HG02870 (cell line): Measurements from ENCODE around the gene CEP70.
"Not testable (repeated sequence)": the region's sequence is repeated elsewhere in the genome, so short reads cannot be mapped to it uniquely, and the experiment has no call there.

ENCODE experiments used
- ATAC-seq: cut with Tn5 transposase; IDR thresholded peaks from one replicate; pipeline ENCODE4 v1.9.1; 2021; ENCODE audit warnings: mild to moderate bottlenecking, moderate library complexity; ENCODE audit not compliant: unreplicated experiment

Gene CEP70

GRCh38 chr3:138513090-138513843 lies 80.8 kb downstream of the CEP70 start:
- peak; percentile 94 for ATAC-seq

- ATAC-seq: no peak
Measured at GRCh38 chr3:138511945-138512344, 82.1 kb downstream of the CEP70 start.

- ATAC-seq: no peak
Measured at GRCh38 chr3:138509586-138509985, 84.5 kb downstream of the CEP70 start.

- no peak for ATAC-seq
Measured at GRCh38 chr3:138507524-138507923, 86.5 kb downstream of the CEP70 start.

GRCh38 chr3:138498991-138499390 lies 95.1 kb downstream of the CEP70 start:
- ATAC-seq: no peak

GRCh38 chr3:138497851-138498250 lies 96.2 kb downstream of the CEP70 start:
- no peak for ATAC-seq

- no peak for ATAC-seq
Measured at GRCh38 chr3:138497021-138497420, 97.0 kb downstream of the CEP70 start.

- no peak for ATAC-seq
Measured at GRCh38 chr3:138496436-138496835, 97.6 kb downstream of the CEP70 start.

GRCh38 chr3:138495638-138496037 lies 98.4 kb downstream of the CEP70 start:
- ATAC-seq: not testable (repeated sequence)

- no peak for ATAC-seq
Measured at GRCh38 chr3:138494607-138494929, 99.5 kb downstream of the CEP70 start.

GRCh38 chr3:138493804-138494606 lies 100.1 kb downstream of the CEP70 start:
- ATAC-seq: no peak

GRCh38 chr3:138492980-138493675 lies 100.9 kb downstream of the CEP70 start:
- ATAC-seq: no peak

GRCh38 chr3:138491971-138492370 lies 102.1 kb downstream of the CEP70 start:
- ATAC-seq: no peak

- ATAC-seq: not testable (repeated sequence)
Measured at GRCh38 chr3:138486580-138486979, 107.5 kb downstream of the CEP70 start.

- not testable (repeated sequence) for ATAC-seq
Measured at GRCh38 chr3:138484672-138485071, 109.4 kb downstream of the CEP70 start.

- no peak for ATAC-seq
Measured at GRCh38 chr3:138479438-138479863, 114.6 kb downstream of the CEP70 start.

GRCh38 chr3:138477801-138478200 lies 116.3 kb downstream of the CEP70 start:
- no peak for ATAC-seq

- no peak for ATAC-seq
Measured at GRCh38 chr3:138477120-138477519, 116.9 kb downstream of the CEP70 start.

GRCh38 chr3:138476526-138476925 lies 117.5 kb downstream of the CEP70 start:
- ATAC-seq: no peak

- ATAC-seq: no peak
Measured at GRCh38 chr3:138474163-138474562, 119.9 kb downstream of the CEP70 start.

- no peak for ATAC-seq
Measured at GRCh38 chr3:138473391-138473790, 120.7 kb downstream of the CEP70 start.
